GM06990 (cell line): Measurements from ENCODE around the gene DOC2B.

Experiments
- DNase-seq: peaks from one replicate; pipeline ENCODE4 v3.0.0-alpha.2; 2011; ENCODE audit not compliant: insufficient read length; ENCODE audit errors: extremely low read depth
- H3K27me3 ChIP-seq: replicated peaks from 2 replicates; pipeline ENCODE4 v1.6.0; 2011; ENCODE audit warnings: low read length; ENCODE audit not compliant: control insufficient read depth, insufficient read depth
- H3K36me3 ChIP-seq: 2 replicates; pipeline ENCODE4 v1.5.1; 2011; ENCODE audit warnings: low read length; ENCODE audit not compliant: control insufficient read depth, insufficient read depth
- H3K4me3 ChIP-seq: replicated peaks from 2 replicates; pipeline ENCODE4 v1.5.1; 2011; ENCODE audit warnings: low read depth, mild to moderate bottlenecking, control low read depth, low read length
- TF ChIP-seq, protein P1 (sequence below): IDR thresholded peaks from 2 replicates; pipeline ENCODE4 v1.5.1; 2011; ENCODE audit warnings: low read length, control low read depth, mild to moderate bottlenecking, inconsistent platforms; ENCODE audit not compliant: insufficient read depth, poor library complexity, severe bottlenecking

Gene DOC2B

GRCh38 chr17:152860-153420 lies 28.5 kb downstream of the DOC2B start:
- no peak overlapping the region for H3K4me3 ChIP-seq
- TF ChIP-seq, protein P1, sequence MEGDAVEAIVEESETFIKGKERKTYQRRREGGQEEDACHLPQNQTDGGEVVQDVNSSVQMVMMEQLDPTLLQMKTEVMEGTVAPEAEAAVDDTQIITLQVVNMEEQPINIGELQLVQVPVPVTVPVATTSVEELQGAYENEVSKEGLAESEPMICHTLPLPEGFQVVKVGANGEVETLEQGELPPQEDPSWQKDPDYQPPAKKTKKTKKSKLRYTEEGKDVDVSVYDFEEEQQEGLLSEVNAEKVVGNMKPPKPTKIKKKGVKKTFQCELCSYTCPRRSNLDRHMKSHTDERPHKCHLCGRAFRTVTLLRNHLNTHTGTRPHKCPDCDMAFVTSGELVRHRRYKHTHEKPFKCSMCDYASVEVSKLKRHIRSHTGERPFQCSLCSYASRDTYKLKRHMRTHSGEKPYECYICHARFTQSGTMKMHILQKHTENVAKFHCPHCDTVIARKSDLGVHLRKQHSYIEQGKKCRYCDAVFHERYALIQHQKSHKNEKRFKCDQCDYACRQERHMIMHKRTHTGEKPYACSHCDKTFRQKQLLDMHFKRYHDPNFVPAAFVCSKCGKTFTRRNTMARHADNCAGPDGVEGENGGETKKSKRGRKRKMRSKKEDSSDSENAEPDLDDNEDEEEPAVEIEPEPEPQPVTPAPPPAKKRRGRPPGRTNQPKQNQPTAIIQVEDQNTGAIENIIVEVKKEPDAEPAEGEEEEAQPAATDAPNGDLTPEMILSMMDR: no peak
- DNase-seq: no peak
- H3K36me3 ChIP-seq: no peaks in the 10 kb centered on the region
- no peaks in the 10 kb centered on the region; the same call in 1 of the 2 replicates for H3K27me3 ChIP-seq

- H3K27me3 ChIP-seq: no peaks in the 10 kb centered on the region; the same call in none of the 2 replicates
- TF ChIP-seq, protein P1: no peak
- no peak for DNase-seq
- H3K4me3 ChIP-seq: no peak overlapping the region
- no peaks in the 10 kb centered on the region for H3K36me3 ChIP-seq
These were observed 29.3 kb downstream of the DOC2B start for GRCh38 chr17:151886-152859.

DNA sequence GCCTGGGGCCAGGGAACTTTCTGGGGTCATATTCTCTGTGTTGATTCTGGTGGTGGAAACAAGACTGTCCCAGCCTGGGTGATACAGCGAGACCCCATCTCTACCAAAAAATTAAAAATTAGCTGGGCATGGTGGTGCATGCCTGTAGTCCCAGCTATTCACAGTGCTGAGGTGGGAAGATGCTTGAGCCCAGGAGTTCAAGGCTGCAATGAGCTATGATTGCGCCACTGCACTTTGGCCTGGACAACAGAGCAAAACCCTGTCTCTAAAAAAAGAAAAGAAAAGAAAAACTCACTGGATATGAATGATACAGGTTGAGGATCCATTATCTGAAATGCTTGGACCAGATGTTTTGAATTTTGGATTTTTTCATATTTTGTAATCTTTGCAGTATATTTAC lies 30.4 kb downstream of the DOC2B start:
- no peak for DNase-seq
- TF ChIP-seq, protein P1: no peak
- Histone ChIP-seq H3K36me3 (no peaks in the 10 kb centered on the region), H3K27me3 (no peaks in the 10 kb centered on the region; the same call in none of the 2 replicates), H3K4me3 (no peak overlapping the region)

DNA sequence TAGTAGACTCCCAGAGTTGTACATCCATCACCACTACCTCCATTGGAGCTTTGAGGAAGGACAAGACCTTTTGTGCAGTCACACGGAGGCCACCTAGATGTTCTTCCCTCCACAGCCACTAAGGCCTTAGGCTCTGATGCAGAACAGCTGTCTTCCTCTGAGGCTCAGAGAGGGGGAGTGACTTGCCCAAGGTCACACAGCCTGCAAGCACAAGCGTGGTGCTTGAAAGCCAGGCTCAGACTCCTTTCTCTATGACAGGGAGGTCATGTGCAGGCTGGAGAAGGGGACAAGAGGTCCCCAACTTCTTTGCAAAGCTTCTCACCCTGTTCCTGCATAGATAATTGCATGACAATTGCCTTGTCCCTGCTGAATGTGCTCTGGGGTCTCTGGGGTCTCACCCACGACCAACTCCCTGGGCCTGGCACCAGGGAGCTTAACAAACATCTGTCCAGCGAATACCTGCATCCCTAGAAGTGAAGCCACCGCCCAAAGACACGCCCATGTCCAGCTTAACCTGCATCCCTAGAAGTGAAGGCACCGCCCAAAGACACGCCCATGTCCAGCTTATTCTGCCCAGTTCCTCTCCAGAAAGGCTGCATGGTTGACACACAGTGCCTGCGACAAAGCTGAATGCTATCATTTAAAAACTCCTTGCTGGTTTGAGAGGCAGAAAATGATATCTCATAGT lies 31.4 kb downstream of the DOC2B start:
- DNase-seq: no peak
- H3K36me3 ChIP-seq: no peaks in the 10 kb centered on the region
- TF ChIP-seq, protein P1: no peak
- H3K27me3 ChIP-seq: no peaks in the 10 kb centered on the region; the same call in none of the 2 replicates
- no peak overlapping the region for H3K4me3 ChIP-seq

DNA sequence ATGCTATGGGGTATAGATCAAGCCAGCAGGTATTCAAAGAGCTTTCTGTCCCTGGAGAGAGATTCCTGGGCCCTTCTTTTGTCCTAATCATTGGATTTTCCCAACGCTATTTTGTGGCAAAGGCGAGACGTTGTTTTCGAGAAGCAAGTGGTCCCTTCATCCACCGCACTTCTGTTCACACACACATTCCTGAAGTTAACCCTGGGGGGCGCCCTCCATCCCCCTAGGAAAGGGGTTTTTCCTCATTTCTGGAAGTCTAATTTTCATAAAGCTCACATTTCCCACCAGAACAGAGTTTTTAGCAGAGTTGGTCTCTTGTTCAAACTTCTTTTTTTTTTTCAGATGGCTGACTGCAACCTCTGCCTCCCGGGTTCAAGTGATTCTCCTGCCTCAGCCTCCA lies 32.2 kb downstream of the DOC2B start:
- Histone ChIP-seq H3K36me3 (no peaks in the 10 kb centered on the region), H3K27me3 (no peaks in the 10 kb centered on the region; the same call in none of the 2 replicates), H3K4me3 (no peak overlapping the region)
- DNase-seq: no peak
- TF ChIP-seq, protein P1: no peak
